HUES6 (cell line): Measurements from ENCODE around the gene PSMG4.

Source experiments
- H3K27ac ChIP-seq: 2 replicates; pipeline ENCODE4 v1.7.0; 2013; ENCODE audit warnings: low read depth, mild to moderate bottlenecking, low read length, inconsistent platforms
- H3K27me3 ChIP-seq: 2 replicates; pipeline ENCODE4 v1.6.1; 2013; ENCODE audit warnings: low read length; ENCODE audit not compliant: control insufficient read depth, insufficient read depth
- H3K36me3 ChIP-seq: 2 replicates; pipeline ENCODE4 v1.6.1; 2013; ENCODE audit warnings: low read length; ENCODE audit not compliant: control insufficient read depth, insufficient read depth
- H3K4me1 ChIP-seq: 2 replicates; pipeline ENCODE4 v1.6.1; 2013; ENCODE audit warnings: low read length; ENCODE audit not compliant: control insufficient read depth, insufficient read depth
- H3K4me3 ChIP-seq: 2 replicates; pipeline ENCODE4 v1.5.1; 2013; ENCODE audit warnings: low read depth, low read length
- H3K9ac ChIP-seq: one replicate; pipeline ENCODE4 v1.6.1; 2013; ENCODE audit warnings: mild to moderate bottlenecking, low read length
- H3K9me3 ChIP-seq: 2 replicates; pipeline ENCODE4 v1.6.1; 2013; ENCODE audit warnings: low read depth, low read length; ENCODE audit not compliant: control insufficient read depth, insufficient read depth

Gene PSMG4

GRCh38 chr6:3277851-3278416 lies 19.2 kb downstream of the PSMG4 start:
- Histone ChIP-seq H3K9ac (no peak overlapping the region), H3K9me3 (no peaks in the 10 kb centered on the region), H3K27ac (no peak overlapping the region), H3K36me3 (peaks cover 21% of the 10 kb centered on the region), H3K4me3 (no peak overlapping the region), H3K4me1 (peaks cover 17% of the 10 kb centered on the region), H3K27me3 (no peaks in the 10 kb centered on the region)

GRCh38 chr6:3278691-3279090 lies 19.9 kb downstream of the PSMG4 start:
- no peak overlapping the region for H3K9ac ChIP-seq
- H3K9me3 ChIP-seq: no peaks in the 10 kb centered on the region
- H3K27me3 ChIP-seq: no peaks in the 10 kb centered on the region
- H3K36me3 ChIP-seq: peaks cover 20% of the 10 kb centered on the region
- H3K27ac ChIP-seq: no peak overlapping the region
- H3K4me3 ChIP-seq: no peak overlapping the region
- peaks cover 17% of the 10 kb centered on the region for H3K4me1 ChIP-seq

GRCh38 chr6:3280091-3280490 lies 21.3 kb downstream of the PSMG4 start:
- no peak overlapping the region for H3K9ac ChIP-seq
- H3K27ac ChIP-seq: no peak overlapping the region
- no peak overlapping the region for H3K4me3 ChIP-seq
- peaks cover 17% of the 10 kb centered on the region for H3K4me1 ChIP-seq
- no peaks in the 10 kb centered on the region for H3K27me3 ChIP-seq
- no peaks in the 10 kb centered on the region for H3K9me3 ChIP-seq
- peaks cover 23% of the 10 kb centered on the region for H3K36me3 ChIP-seq

GRCh38 chr6:3280866-3281465 lies 22.2 kb downstream of the PSMG4 start:
- no peak overlapping the region for H3K9ac ChIP-seq
- H3K4me3 ChIP-seq: no peak overlapping the region
- no peaks in the 10 kb centered on the region for H3K9me3 ChIP-seq
- H3K27me3 ChIP-seq: no peaks in the 10 kb centered on the region
- peaks cover 17% of the 10 kb centered on the region for H3K4me1 ChIP-seq
- H3K27ac ChIP-seq: no peak overlapping the region
- peaks cover 28% of the 10 kb centered on the region for H3K36me3 ChIP-seq

- Histone ChIP-seq H3K36me3 (peaks cover 31% of the 10 kb centered on the region), H3K9ac (no peak overlapping the region), H3K27ac (no peak overlapping the region), H3K4me3 (no peak overlapping the region), H3K9me3 (no peaks in the 10 kb centered on the region), H3K4me1 (peaks cover 17% of the 10 kb centered on the region), H3K27me3 (no peaks in the 10 kb centered on the region)
Observed at GRCh38 chr6:3281631-3282475, 23.1 kb downstream of the PSMG4 start.

GRCh38 chr6:3282476-3283236 lies 23.9 kb downstream of the PSMG4 start:
- Histone ChIP-seq H3K9ac (no peak overlapping the region), H3K9me3 (no peaks in the 10 kb centered on the region), H3K27me3 (no peaks in the 10 kb centered on the region), H3K4me1 (peaks cover 17% of the 10 kb centered on the region), H3K27ac (no peak overlapping the region), H3K4me3 (no peak overlapping the region), H3K36me3 (peaks cover 36% of the 10 kb centered on the region)

GRCh38 chr6:3283241-3283640 lies 24.5 kb downstream of the PSMG4 start:
- Histone ChIP-seq H3K27ac (no peak overlapping the region), H3K27me3 (no peaks in the 10 kb centered on the region), H3K36me3 (peaks cover 36% of the 10 kb centered on the region), H3K4me3 (no peak overlapping the region), H3K9ac (no peak overlapping the region), H3K9me3 (no peaks in the 10 kb centered on the region), H3K4me1 (peaks cover 17% of the 10 kb centered on the region)

GRCh38 chr6:3283641-3284435 lies 25.1 kb downstream of the PSMG4 start:
- Histone ChIP-seq H3K4me1 (peaks cover 17% of the 10 kb centered on the region), H3K27ac (no peak overlapping the region), H3K4me3 (no peak overlapping the region), H3K36me3 (peaks cover 40% of the 10 kb centered on the region), H3K9me3 (no peaks in the 10 kb centered on the region), H3K27me3 (no peaks in the 10 kb centered on the region), H3K9ac (no peak overlapping the region)

GRCh38 chr6:3284436-3284876 lies 25.7 kb downstream of the PSMG4 start:
- Histone ChIP-seq H3K36me3 (peaks cover 46% of the 10 kb centered on the region), H3K27ac (no peak overlapping the region), H3K9ac (no peak overlapping the region), H3K4me1 (peaks cover 17% of the 10 kb centered on the region), H3K27me3 (no peaks in the 10 kb centered on the region), H3K9me3 (no peaks in the 10 kb centered on the region), H3K4me3 (no peak overlapping the region)

GRCh38 chr6:3285049-3285639 lies 26.4 kb downstream of the PSMG4 start:
- no peak overlapping the region for H3K27ac ChIP-seq
- H3K9me3 ChIP-seq: no peaks in the 10 kb centered on the region
- peaks cover 51% of the 10 kb centered on the region for H3K36me3 ChIP-seq

More at GRCh38 chr6:3285049-3285639, 26.4 kb downstream of the PSMG4 start:
- H3K27me3 ChIP-seq: no peaks in the 10 kb centered on the region
- no peak overlapping the region for H3K4me3 ChIP-seq
- H3K9ac ChIP-seq: no peak overlapping the region
- peaks cover 17% of the 10 kb centered on the region for H3K4me1 ChIP-seq
